SK-N-SH treated with all-trans-retinoic acid at 6 μM for 48 hours (cell line): ENCODE results near the gene SKOR1.

Experiments
- ARNTL ChIP-seq: fragments of 450-650 bp; formaldehyde crosslinking; IDR thresholded peaks from 2 replicates; pipeline ENCODE4 v1.5.0; 2020; ENCODE audit warnings: low read depth, mild to moderate bottlenecking, moderate library complexity, borderline replicate concordance
- CREB5 ChIP-seq: fragments of 250-450 bp; sonication (Bioruptor Pico); IDR thresholded peaks from 2 replicates; pipeline ENCODE4 v1.5.1; 2020; ENCODE audit warnings: low read depth, mild to moderate bottlenecking, moderate library complexity
- CSDC2 ChIP-seq: fragments of 250-450 bp; sonication (Bioruptor Pico); IDR thresholded peaks from 2 replicates; pipeline ENCODE4 v1.5.0; 2020; ENCODE audit warnings: mild to moderate bottlenecking, moderate library complexity
- ISL1 ChIP-seq: fragments of 250-450 bp; sonication (Bioruptor Pico); IDR thresholded peaks from 2 replicates; pipeline ENCODE4 v2.1.2; 2022; ENCODE audit warnings: mild to moderate bottlenecking, moderate library complexity
- OSR1 ChIP-seq: fragments of 250-450 bp; sonication (Bioruptor Pico); IDR thresholded peaks from 2 replicates; pipeline ENCODE4 v1.8.0; 2022; ENCODE audit warnings: moderate library complexity, mild to moderate bottlenecking, inconsistent platforms
- PATZ1 ChIP-seq: fragments of 250-450 bp; sonication (Bioruptor Pico); IDR thresholded peaks from 2 replicates; pipeline ENCODE4 v1.8.0; 2020; ENCODE audit warnings: mild to moderate bottlenecking, moderate library complexity, borderline replicate concordance
- TCF4 ChIP-seq: fragments of 250-450 bp; sonication (Bioruptor Pico); IDR thresholded peaks from 2 replicates; pipeline ENCODE4 v1.8.0; 2021; ENCODE audit warnings: mild to moderate bottlenecking, moderate library complexity, borderline replicate concordance
- TOX ChIP-seq: fragments of 250-450 bp; sonication (Bioruptor Pico); IDR thresholded peaks from 2 replicates; pipeline ENCODE4 v1.8.0; 2021; ENCODE audit warnings: mild to moderate bottlenecking, moderate library complexity, borderline replicate concordance
- ZNF8 ChIP-seq: fragments of 450-650 bp; formaldehyde crosslinking; IDR thresholded peaks from 2 replicates; pipeline ENCODE4 v1.5.0; 2020; ENCODE audit warnings: mild to moderate bottlenecking, moderate library complexity

GRCh38 chr15:67778968-67779548 lies 46.3 kb upstream of the SKOR1 start:
- TF ChIP-seq ARNTL (CRISPR knock-in tag) (no peak), ZNF8 (CRISPR knock-in tag) (no peak), CREB5 (no peak), TOX (CRISPR knock-in tag) (no peak), CSDC2 (CRISPR knock-in tag) (no peak), ISL1 (CRISPR knock-in tag) (no peak), TCF4 (CRISPR knock-in tag) (no peak), OSR1 (CRISPR knock-in tag) (no peak), PATZ1 (no peak)
